Activated gamma-delta T cell (primary cell): Measurements from ENCODE around the gene ACOD1.
"Not testable (repeated sequence)": the region's sequence is repeated elsewhere in the genome, so short reads cannot be mapped to it uniquely, and the experiment has no call there.

Experiments
- DNase-seq: peaks from one replicate; lab custom pipeline; 2025; lab: John Stamatoyannopoulos, UW
- total RNA-seq, 2 donors: gene quantifications; one replicate each; lab custom pipeline; 2026; lab: John Stamatoyannopoulos, UW

ACOD1 gene
- 0 reads per million in 2 donors for total RNA-seq

DNA sequence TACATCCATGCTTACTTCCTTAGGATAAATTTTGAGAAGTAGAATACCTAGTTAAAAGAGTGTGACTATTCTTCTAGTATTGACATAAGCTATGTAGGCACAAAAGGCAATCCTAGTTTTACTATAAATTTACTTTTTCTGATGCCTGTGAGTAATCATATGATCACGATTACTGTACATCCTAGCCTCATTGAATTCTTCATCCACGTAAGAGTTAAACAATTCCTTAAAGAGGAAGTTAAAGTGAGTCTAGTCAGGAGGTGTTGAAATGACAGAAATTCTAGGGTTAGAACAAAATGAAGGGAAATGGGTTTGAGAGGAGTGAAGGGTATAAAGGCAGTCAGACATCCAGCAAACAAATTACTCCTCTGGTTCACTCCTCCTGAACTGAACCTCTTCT is at the start of gene ACOD1:
Gene ACOD1 (plus strand): TSS at position 363 of the 400 bp plus-strand sequence. CDS start 48 bp downstream, outside the sequence.
- no peak for DNase-seq

- DNase-seq, result not testable (repeated sequence)
These were observed 49.2 kb upstream of the ACOD1 start for GRCh38 chr13:76899066-76899465.

GRCh38 chr13:76903544-76904162 is 44.7 kb upstream of the ACOD1 start:
- no peak for DNase-seq

- DNase-seq, result no peak
These were observed 43.8 kb upstream of the ACOD1 start for GRCh38 chr13:76904507-76904906.

DNA sequence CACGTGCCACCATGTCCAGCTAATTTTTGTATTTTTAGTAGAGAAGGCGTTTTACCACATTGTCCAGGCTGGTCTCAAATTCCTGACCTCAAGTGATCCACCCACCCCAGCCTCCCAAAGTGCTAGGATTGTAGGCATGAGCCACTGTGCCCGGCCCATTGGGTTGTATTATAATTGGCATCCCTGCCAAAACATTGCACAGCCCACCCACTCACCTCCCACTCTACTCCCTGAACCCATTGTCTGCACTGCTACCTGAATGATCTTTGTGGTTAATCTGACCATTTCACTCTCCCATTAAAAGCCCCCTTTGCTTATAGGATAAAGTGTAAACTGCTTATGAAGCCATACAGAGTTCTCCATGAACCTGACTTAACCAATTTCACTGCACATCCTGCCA is 35.8 kb upstream of the ACOD1 start:
- DNase-seq, result no peak

DNA sequence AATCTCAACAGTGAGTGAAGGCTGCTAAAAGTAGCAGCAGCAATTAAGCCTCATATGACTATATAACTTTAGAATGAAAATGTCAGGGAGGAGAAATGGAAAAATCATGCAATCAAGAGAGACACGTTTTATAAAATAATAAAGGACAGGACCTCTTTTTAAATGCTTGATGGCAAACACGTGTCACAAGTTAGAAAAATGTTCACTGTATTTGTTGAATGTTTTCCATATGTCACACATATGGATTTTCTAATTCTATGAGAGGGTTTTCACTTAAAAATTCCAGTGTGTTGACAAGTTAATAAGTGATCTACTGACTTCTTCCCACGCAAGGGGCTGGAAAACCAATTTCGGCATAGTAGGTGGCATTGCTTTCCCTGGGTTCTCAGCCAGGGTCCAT is 34.4 kb upstream of the ACOD1 start:
- DNase-seq, result no peak

GRCh38 chr13:76917095-76917494 is 31.2 kb upstream of the ACOD1 start:
- DNase-seq, result no peak

GRCh38 chr13:76917755-76918481 is 30.4 kb upstream of the ACOD1 start:
- not testable (repeated sequence) for DNase-seq

- DNase-seq, result no peak
These were observed 26.8 kb upstream of the ACOD1 start for GRCh38 chr13:76921516-76921915.

DNA sequence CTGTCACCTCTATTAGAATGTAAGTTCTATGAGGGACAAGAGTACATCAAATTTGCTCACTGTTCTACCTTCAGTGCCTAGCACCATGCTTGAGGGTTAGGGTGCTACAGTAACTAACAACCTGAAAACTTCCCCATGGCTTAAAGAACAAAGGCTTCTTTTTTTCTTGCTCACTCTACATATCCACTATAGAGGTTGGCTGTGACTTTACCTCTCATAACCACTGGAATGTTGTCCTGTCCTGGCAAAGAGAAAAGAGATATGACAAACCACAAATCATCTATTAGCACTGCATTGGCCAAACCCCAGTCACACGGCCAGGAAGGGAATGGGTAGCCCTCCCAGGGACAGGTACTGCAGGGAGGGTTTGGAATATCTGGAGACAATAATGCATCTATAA is 23.2 kb upstream of the ACOD1 start:
- no peak for DNase-seq

DNA sequence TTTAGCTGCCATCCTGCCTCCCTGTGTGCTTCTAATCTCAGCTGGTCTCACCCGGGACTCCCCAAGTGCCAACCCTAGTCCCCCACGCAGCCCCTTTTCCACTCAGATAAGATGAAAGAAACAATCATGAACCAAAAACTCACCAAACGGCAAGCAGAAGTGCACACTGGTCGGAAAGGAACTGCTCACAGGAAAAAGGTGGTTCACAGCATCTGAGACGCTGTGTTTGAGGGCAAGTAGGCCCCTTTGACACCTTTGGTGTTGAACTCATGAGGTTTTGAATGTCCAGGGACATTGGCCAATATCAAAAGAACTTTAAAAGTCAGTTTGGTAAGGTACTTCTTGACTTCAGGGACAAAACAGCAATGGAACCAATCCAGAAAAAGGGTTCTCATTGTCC is 20.4 kb upstream of the ACOD1 start:
- DNase-seq, result no peak

DNA sequence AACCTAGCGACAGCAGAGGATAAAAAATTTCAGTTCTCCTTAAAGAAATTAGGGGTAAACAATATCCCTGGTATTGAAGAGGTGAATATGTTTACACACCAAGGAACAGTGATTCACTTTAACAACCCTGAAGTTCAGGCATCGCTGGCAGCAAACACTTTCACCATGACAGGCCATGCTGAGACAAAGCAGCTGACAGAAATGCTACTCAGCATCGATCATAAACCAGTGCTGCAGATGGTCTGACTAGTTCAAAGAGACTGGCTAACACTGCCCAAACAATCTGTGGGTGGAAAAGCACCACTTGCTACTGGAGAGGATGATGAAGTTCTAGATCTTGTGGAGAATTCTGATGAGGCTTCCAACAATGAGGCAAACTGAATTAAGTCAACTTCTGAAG is 19.9 kb upstream of the ACOD1 start:
- DNase-seq, result no peak

DNA sequence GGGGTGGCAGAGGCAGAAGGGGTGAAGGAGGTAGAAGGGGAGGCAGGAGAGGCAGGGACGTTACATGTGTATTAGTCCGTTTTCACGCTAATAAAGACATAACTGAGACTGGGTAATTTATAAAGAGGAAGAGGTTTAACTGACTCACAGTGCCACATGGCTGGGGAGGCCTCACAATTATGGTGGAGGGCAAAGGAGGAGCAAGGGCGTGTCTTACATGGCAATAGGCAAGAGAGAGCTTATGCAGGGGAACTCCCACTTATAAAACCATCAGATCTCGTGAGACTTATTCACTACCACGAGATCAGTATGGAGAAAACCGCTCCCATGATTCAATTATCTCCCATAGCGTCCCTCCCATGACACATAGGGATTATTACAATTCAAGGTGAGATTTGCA is 19.0 kb upstream of the ACOD1 start:
- DNase-seq, result no peak

- no peak for DNase-seq
These were observed 18.4 kb upstream of the ACOD1 start for GRCh38 chr13:76929851-76930374.

- DNase-seq, result no peak
These were observed 16.2 kb upstream of the ACOD1 start for GRCh38 chr13:76932076-76932475.

- DNase-seq, result no peak
These were observed 13.6 kb upstream of the ACOD1 start for GRCh38 chr13:76934671-76935070.

DNA sequence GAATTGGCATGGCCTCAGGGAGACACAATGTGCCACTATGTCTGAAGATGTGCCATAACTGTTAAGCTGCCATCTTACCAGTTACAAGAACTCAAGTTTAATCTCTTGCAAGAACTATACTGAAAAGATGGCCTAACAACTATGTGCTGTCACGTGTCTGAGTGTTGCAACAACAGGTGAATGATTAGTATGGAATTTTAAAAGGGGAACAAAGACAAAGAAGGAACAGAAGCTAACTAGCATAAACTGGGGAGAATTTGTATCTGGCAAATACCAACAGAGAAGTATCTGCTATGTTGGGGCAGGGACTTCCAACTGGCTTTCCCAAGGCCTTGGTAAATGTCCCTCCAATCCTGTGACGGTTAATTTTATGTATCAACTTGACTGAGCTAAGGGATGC is 11.5 kb upstream of the ACOD1 start:
- DNase-seq, result no peak

- DNase-seq, result no peak
These were observed 11.0 kb upstream of the ACOD1 start for GRCh38 chr13:76937281-76937820.

GRCh38 chr13:76939215-76939614 is 9.1 kb upstream of the ACOD1 start:
- DNase-seq, result no peak

GRCh38 chr13:76942363-76942762 is 5.9 kb upstream of the ACOD1 start:
- no peak for DNase-seq

DNA sequence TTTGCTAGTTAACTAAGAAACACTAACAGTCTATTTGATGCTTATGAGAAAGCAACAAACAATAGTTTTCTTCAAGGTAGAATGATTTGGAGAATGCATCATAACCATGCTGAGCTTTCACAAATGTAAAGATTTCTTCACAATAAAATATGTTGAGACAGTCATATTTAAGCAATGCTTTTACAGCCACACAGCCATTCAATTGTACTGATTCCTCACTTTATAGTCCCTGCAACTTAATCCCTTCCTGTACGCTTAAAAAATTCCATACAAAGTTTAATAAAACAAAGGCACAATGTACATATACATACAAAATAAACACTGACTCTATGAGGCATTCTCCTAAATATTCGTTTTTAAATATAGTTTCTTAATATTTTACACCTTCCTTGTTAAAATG is 4.7 kb upstream of the ACOD1 start:
- DNase-seq, result no peak

GRCh38 chr13:76944456-76944855 is 3.9 kb upstream of the ACOD1 start:
- no peak for DNase-seq

DNA sequence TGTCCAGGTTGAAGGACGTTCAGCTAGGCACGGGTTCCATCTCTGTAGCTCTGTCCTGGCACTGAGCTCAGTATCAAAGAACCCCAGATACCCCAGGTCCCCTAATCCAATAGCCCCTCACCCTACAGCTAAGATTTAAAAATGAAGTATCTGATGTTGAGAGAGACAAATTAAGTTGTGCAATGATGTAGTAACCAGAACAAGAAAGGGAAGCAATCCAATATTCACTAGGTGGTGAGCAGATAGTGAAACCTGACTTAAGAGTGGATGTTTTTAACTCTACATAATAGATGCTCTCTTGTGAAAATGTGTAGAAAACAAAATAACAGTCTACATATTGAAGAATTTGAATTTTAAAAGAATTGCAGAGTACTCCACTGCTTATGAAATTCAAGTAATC is 1.8 kb downstream of the ACOD1 start:
- no peak for DNase-seq
